ENCODE data around the gene MOGAT1.
"Not testable (repeated sequence)": the region's sequence is repeated elsewhere in the genome, so short reads cannot be mapped to it uniquely, and the experiment has no call there.

MOGAT1 gene

GRCh38 chr2:222745836-222746559 is 74.5 kb downstream of the MOGAT1 start:
- no peak for DNase-seq

GRCh38 chr2:222747526-222748160 is 76.2 kb downstream of the MOGAT1 start:
- DNase-seq = peak in 1 of 5 donors; percentile 38

GRCh38 chr2:222750533-222750932 is 79.1 kb downstream of the MOGAT1 start:
- DNase-seq = no peak

GRCh38 chr2:222751238-222751637 is 79.8 kb downstream of the MOGAT1 start:
- DNase-seq = no peak

GRCh38 chr2:222751821-222752719 is 80.6 kb downstream of the MOGAT1 start:
- DNase-seq = no peak

GRCh38 chr2:222752746-222753145 is 81.3 kb downstream of the MOGAT1 start:
- no peak for DNase-seq

- DNase-seq = no peak
Observed at GRCh38 chr2:222753251-222753824, 81.9 kb downstream of the MOGAT1 start.

GRCh38 chr2:222754324-222754930 is 83.0 kb downstream of the MOGAT1 start:
- no peak for DNase-seq

GRCh38 chr2:222755593-222755992 is 84.1 kb downstream of the MOGAT1 start:
- DNase-seq = not testable (repeated sequence)

GRCh38 chr2:222756362-222756831 is 84.9 kb downstream of the MOGAT1 start:
- no peak for DNase-seq

GRCh38 chr2:222756951-222757650 is 85.6 kb downstream of the MOGAT1 start:
- no peak for DNase-seq
